OCI-LY3 (cell line): ENCODE results near the gene KDM4B.

ENCODE experiments used
- H2AFZ ChIP-seq: fragments of 200-600, 300-600 bp; shearing (Covaris generic); 2 replicates; pipeline ENCODE4 v1.6.0; 2014; ENCODE audit warnings: antibody characterized with exemption, low read depth, low read length
- H3K27ac ChIP-seq: fragments of 200-600, 300-600 bp; sonication (generic); 2 replicates; pipeline ENCODE4 v1.5.1; 2014; ENCODE audit warnings: mild to moderate bottlenecking, low read length, moderate library complexity, mixed read lengths
- H3K27me3 ChIP-seq: fragments of 200-600, 300-600 bp; sonication (generic); 2 replicates; pipeline ENCODE4 v1.6.1; 2014; ENCODE audit warnings: low read depth, low read length, mixed read lengths
- H3K36me3 ChIP-seq: fragments of 200-600, 300-600 bp; sonication (generic); replicated peaks from 2 replicates; pipeline ENCODE3; 2014; ENCODE audit warnings: low read depth, low read length, mixed read lengths
- H3K4me1 ChIP-seq: fragments of 300-600, 200-600 bp; sonication (generic); 2 replicates; pipeline ENCODE4 v1.6.1; 2014; ENCODE audit warnings: low read length, mixed read lengths
- H3K4me2 ChIP-seq: fragments of 200-600, 300-600 bp; sonication (generic); 2 replicates; pipeline ENCODE4 v1.6.1; 2014; ENCODE audit warnings: low read length, mixed read lengths
- H3K4me3 ChIP-seq: fragments of 300-600, 200-600 bp; sonication (generic); 2 replicates; pipeline ENCODE4 v1.5.1; 2014; ENCODE audit warnings: antibody characterized with exemption, mild to moderate bottlenecking, low read length, moderate library complexity
- H3K79me2 ChIP-seq: fragments of 300-600, 200-600 bp; shearing (Covaris generic); 2 replicates; pipeline ENCODE4 v1.6.1; 2014; ENCODE audit warnings: mild to moderate bottlenecking, low read length, mixed read lengths
- H3K9ac ChIP-seq: fragments of 300-600, 200-600 bp; shearing (Covaris generic); 2 replicates; pipeline ENCODE4 v1.6.0; 2014; ENCODE audit warnings: mild to moderate bottlenecking, low read length, moderate library complexity
- H3K9me3 ChIP-seq: fragments of 200-600, 300-600 bp; shearing (Covaris generic); 2 replicates; pipeline ENCODE4 v1.6.1; 2014; ENCODE audit warnings: low read length, mixed read lengths; ENCODE audit not compliant: insufficient read depth
- H4K20me1 ChIP-seq: fragments of 200-600, 300-600 bp; sonication (generic); 2 replicates; pipeline ENCODE4 v1.6.1; 2016; ENCODE audit warnings: low read length, mixed read lengths; ENCODE audit not compliant: insufficient read depth
- EZH2phosphoT487 ChIP-seq: fragments of 200-600 bp; shearing (Covaris generic); IDR thresholded peaks from 2 replicates; pipeline ENCODE4 v1.6.1; 2018; ENCODE audit warnings: antibody characterized with exemption, mixed run types, low read depth
- TF ChIP-seq, protein P1 (sequence below): fragments of 200-600, 300-600 bp; sonication (generic); IDR thresholded peaks from 2 replicates; pipeline ENCODE4 v1.5.1; 2014; ENCODE audit warnings: antibody characterized with exemption, low read length, low read depth

Gene KDM4B

DNA sequence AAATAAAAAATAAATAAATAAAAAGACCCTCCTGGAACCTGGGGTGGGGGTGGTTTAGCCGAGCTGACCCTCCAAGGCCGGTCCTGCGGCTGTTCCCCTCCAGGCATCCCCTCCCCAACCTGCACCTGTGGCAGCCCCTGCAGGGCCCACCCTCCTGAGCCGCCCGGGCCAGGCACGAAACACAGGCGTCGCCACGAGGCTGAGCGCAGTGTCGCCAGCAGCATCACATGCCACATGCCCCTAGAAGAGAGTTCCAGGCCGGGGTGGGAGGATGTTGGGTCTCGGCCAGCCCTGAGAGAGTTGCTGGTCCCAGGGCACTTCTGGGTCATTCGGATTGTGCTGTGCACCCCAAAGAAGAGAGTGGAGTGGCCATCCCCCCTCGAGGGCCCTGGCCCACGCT lies 82.0 kb downstream of the KDM4B start:
- peaks cover 10% of the 10 kb centered on the region for H3K4me1 ChIP-seq
- H3K4me2 ChIP-seq, result no peak overlapping the region
- no peak overlapping the region for H3K27ac ChIP-seq
- no peaks in the 10 kb centered on the region for H3K79me2 ChIP-seq
- no peak overlapping the region for H3K9ac ChIP-seq
- H2AFZ ChIP-seq, result no peak overlapping the region
- H3K4me3 ChIP-seq, result no peak overlapping the region
- H3K36me3 ChIP-seq, result peaks cover 10% of the 10 kb centered on the region
- H3K27me3 ChIP-seq, result no peaks in the 10 kb centered on the region
- no peaks in the 10 kb centered on the region for H3K9me3 ChIP-seq
- H4K20me1 ChIP-seq, result peaks cover 69% of the 10 kb centered on the region
- no peak for TF ChIP-seq EZH2phosphoT487
- TF ChIP-seq, protein P1, sequence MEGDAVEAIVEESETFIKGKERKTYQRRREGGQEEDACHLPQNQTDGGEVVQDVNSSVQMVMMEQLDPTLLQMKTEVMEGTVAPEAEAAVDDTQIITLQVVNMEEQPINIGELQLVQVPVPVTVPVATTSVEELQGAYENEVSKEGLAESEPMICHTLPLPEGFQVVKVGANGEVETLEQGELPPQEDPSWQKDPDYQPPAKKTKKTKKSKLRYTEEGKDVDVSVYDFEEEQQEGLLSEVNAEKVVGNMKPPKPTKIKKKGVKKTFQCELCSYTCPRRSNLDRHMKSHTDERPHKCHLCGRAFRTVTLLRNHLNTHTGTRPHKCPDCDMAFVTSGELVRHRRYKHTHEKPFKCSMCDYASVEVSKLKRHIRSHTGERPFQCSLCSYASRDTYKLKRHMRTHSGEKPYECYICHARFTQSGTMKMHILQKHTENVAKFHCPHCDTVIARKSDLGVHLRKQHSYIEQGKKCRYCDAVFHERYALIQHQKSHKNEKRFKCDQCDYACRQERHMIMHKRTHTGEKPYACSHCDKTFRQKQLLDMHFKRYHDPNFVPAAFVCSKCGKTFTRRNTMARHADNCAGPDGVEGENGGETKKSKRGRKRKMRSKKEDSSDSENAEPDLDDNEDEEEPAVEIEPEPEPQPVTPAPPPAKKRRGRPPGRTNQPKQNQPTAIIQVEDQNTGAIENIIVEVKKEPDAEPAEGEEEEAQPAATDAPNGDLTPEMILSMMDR, result no peak

DNA sequence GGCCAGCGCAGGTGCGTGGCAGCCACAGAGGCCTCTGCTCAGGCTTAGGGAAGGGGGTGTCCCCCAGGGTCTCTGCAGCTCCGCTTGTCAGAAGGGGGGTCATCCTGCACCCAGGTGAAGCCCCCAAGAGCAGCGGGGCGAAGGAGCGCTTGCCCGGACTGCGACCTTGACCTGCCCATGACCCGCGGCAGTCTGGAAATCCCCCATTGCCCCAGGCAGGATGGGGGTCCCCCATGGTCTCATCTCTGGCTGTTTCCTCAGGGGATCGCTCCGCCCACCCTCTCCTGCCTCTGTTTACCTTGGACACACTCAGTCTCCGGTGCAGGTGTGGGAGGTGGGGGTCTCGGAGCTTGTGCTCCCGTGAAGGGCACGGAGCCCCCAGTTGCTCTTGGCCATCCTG lies 82.7 kb downstream of the KDM4B start:
- no peaks in the 10 kb centered on the region for H3K9me3 ChIP-seq
- no peak overlapping the region for H3K27ac ChIP-seq
- H3K9ac ChIP-seq, result no peak overlapping the region
- TF ChIP-seq, protein P1, result no peak
- no peak for TF ChIP-seq EZH2phosphoT487
- H4K20me1 ChIP-seq, result peaks cover 62% of the 10 kb centered on the region
- H2AFZ ChIP-seq, result no peak overlapping the region
- no peaks in the 10 kb centered on the region for H3K79me2 ChIP-seq
- peaks cover 10% of the 10 kb centered on the region for H3K36me3 ChIP-seq
- H3K4me1 ChIP-seq, result peaks cover 10% of the 10 kb centered on the region
- no peaks in the 10 kb centered on the region for H3K27me3 ChIP-seq
- H3K4me3 ChIP-seq, result no peak overlapping the region
- no peak overlapping the region for H3K4me2 ChIP-seq

DNA sequence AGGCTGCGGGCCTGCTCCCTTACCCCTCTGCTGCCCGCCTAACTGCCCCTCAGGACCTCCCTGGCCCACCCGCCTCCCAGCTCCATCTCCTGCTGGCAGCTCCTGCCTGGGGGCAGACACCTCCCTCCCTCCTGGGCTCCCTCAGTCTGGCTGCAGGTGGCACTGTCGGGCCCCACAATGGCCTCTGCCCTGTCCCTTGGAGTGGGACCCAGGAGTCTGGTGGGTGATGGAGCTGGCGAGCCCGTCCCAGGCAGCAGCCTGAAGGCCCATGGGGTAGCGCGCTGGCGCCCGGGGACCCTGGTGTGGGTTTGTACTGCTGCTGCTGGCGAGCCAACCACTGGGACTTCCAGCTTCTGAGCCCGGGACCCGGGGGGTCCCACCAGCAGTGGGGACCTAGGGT lies 83.6 kb downstream of the KDM4B start:
- no peak overlapping the region for H3K4me3 ChIP-seq
- no peak for TF ChIP-seq EZH2phosphoT487
- TF ChIP-seq, protein P1, result 0 out of 2 replicates have a peak, but pooled peaks have one; percentile 15
- no peak overlapping the region for H2AFZ ChIP-seq
- peaks cover 58% of the 10 kb centered on the region for H4K20me1 ChIP-seq
- no peak overlapping the region for H3K27ac ChIP-seq
- peaks cover 13% of the 10 kb centered on the region for H3K36me3 ChIP-seq
- H3K4me1 ChIP-seq, result peaks cover 10% of the 10 kb centered on the region
- H3K4me2 ChIP-seq, result no peak overlapping the region
- H3K27me3 ChIP-seq, result no peaks in the 10 kb centered on the region
- no peaks in the 10 kb centered on the region for H3K9me3 ChIP-seq
- no peak overlapping the region for H3K9ac ChIP-seq
- H3K79me2 ChIP-seq, result no peaks in the 10 kb centered on the region

DNA sequence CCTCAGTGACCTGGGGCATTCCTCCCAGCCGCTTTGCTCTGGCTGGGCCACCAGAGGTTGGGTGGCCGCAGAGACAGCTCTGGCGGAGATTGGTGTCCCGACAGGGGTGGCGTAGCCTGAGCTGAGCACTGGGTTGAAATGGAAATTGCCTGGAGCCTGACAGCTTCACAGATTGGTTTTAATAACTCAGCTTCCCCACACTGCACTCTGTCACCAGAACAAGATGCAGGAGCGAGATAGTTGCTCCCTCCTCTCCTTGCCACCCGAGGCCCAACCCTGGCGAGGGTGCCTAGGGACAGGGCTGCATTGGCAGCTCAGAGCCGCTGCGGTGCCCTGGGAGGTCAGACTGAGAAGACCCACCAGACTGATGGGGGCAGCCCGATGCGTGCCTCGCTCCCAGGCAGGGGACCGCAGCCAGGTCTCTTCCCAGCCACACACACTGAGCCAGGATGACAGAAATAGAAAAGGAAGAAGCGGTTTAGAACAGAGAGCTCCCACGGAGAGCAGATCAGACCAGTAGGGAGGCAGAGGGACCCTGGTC lies 84.1 kb downstream of the KDM4B start:
- Histone ChIP-seq H3K4me1 (peaks cover 10% of the 10 kb centered on the region), H2AFZ (no peak overlapping the region), H3K36me3 (peaks cover 13% of the 10 kb centered on the region), H3K4me2 (no peak overlapping the region), H3K79me2 (no peaks in the 10 kb centered on the region), H4K20me1 (peaks cover 54% of the 10 kb centered on the region), H3K27me3 (no peaks in the 10 kb centered on the region), H3K9ac (no peak overlapping the region), H3K9me3 (no peaks in the 10 kb centered on the region), H3K4me3 (no peak overlapping the region), H3K27ac (no peak overlapping the region)
- TF ChIP-seq, protein P1, result no peak
- TF ChIP-seq EZH2phosphoT487, result no peak
